Endothelial cell (in vitro differentiated cells): ENCODE results near the gene CABYR. TPM values are rescaled to one million over a fixed set of nuclear protein-coding genes. Genes with fewer than 3 reads are reported as not detected.

Experiments used
- DNase-seq: peaks from one replicate; pipeline ENCODE4 v3.0.0; 2021; ENCODE audit warnings: low spot score
- H3K27ac Mint-ChIP-seq: one replicate; pipeline ENCODE4 v1.8.0; 2021; ENCODE audit warnings: mixed read lengths, inconsistent platforms; ENCODE audit not compliant: unreplicated experiment
- H3K27me3 Mint-ChIP-seq: one replicate; pipeline ENCODE4 v1.8.0; 2021; ENCODE audit warnings: mild to moderate bottlenecking, moderate library complexity, mixed read lengths, inconsistent platforms; ENCODE audit not compliant: unreplicated experiment
- H3K36me3 Mint-ChIP-seq: one replicate; pipeline ENCODE4 v1.8.0; 2021; ENCODE audit warnings: mild to moderate bottlenecking, low read depth, mixed read lengths, inconsistent platforms; ENCODE audit not compliant: unreplicated experiment
- H3K4me1 Mint-ChIP-seq: one replicate; pipeline ENCODE4 v1.8.0; 2021; ENCODE audit warnings: mild to moderate bottlenecking, mixed read lengths, inconsistent platforms; ENCODE audit not compliant: unreplicated experiment
- H3K4me3 Mint-ChIP-seq: one replicate; pipeline ENCODE4 v1.8.0; 2021; ENCODE audit warnings: mild to moderate bottlenecking, mixed read lengths, inconsistent platforms; ENCODE audit not compliant: unreplicated experiment
- H3K9me3 Mint-ChIP-seq: one replicate; pipeline ENCODE4 v1.8.0; 2021; ENCODE audit warnings: mixed read lengths, inconsistent platforms; ENCODE audit not compliant: unreplicated experiment
- total RNA-seq: library from RNA; stranded (reverse); fragmentation: NEBNext Ultra II Directional; extraction: Animal tissue kit (Norgen Biotek cat#: 25700); gene quantifications from one replicate; pipeline ENCODE4 v1.2.1, GENCODE V29; 2021; ENCODE audit not compliant: unreplicated experiment
- TF ChIP-seq, protein P1 (sequence below): fragments of 200-600 bp; sonication (generic); IDR thresholded peaks from one replicate; pipeline ENCODE4 v1.5.0; 2021; ENCODE audit warnings: antibody characterized with exemption; ENCODE audit not compliant: unreplicated experiment

The CABYR gene
- total RNA-seq, 1 donor from 2014 or later, result 8.4 TPM

DNA sequence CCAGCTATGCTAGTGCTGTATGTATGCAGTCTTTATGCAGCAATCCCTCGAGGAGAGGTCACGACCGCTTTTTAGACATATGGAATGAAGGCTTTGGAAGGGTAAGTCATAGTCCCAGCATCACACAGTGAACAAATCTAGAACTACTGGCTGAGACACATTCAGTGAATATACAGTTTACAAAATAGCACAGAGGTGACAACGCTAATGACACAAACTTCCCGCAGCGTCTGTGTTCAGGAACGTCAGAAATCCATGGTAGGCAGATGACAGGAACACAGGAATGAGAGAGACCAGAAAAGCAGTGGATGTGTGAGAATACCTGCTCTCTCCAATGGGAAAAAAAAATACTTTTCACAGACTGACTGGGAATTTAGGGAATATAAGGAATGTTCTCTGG is 29.6 kb downstream of the CABYR start:
- Mint-ChIP-seq H3K36me3 (no peaks in the 10 kb centered on the region), H3K27me3 (no peaks in the 10 kb centered on the region), H3K4me1 (peaks cover 12% of the 10 kb centered on the region), H3K27ac (peak overlapping the region; percentile 16), H3K9me3 (no peaks in the 10 kb centered on the region), H3K4me3 (no peak overlapping the region)
- DNase-seq, result no peak
- TF ChIP-seq, protein P1, sequence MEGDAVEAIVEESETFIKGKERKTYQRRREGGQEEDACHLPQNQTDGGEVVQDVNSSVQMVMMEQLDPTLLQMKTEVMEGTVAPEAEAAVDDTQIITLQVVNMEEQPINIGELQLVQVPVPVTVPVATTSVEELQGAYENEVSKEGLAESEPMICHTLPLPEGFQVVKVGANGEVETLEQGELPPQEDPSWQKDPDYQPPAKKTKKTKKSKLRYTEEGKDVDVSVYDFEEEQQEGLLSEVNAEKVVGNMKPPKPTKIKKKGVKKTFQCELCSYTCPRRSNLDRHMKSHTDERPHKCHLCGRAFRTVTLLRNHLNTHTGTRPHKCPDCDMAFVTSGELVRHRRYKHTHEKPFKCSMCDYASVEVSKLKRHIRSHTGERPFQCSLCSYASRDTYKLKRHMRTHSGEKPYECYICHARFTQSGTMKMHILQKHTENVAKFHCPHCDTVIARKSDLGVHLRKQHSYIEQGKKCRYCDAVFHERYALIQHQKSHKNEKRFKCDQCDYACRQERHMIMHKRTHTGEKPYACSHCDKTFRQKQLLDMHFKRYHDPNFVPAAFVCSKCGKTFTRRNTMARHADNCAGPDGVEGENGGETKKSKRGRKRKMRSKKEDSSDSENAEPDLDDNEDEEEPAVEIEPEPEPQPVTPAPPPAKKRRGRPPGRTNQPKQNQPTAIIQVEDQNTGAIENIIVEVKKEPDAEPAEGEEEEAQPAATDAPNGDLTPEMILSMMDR, result no peak

DNA sequence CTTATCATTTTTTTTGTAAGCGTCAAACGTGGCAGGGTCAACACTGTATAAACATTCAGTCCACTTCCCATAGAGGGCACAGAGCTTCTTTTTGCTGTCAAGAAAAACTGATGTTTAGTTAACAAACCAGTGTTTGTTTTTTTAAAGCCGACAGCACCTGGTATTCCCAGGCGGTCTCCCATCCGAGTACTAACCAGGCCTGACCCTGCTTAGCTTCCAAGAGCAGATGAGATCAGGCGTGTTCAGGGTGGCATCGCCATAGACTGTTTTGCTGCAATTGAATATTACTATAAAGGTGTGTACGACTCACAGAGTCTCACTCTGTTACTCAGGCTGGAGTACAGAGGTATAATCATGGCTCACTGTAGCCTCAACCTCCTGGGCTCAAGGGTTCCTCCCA is 31.5 kb downstream of the CABYR start:
- no peak for DNase-seq
- no peaks in the 10 kb centered on the region for H3K36me3 Mint-ChIP-seq
- H3K27me3 Mint-ChIP-seq, result no peaks in the 10 kb centered on the region
- H3K9me3 Mint-ChIP-seq, result no peaks in the 10 kb centered on the region
- no peak overlapping the region for H3K27ac Mint-ChIP-seq
- no peak overlapping the region for H3K4me3 Mint-ChIP-seq
- H3K4me1 Mint-ChIP-seq, result peaks cover 12% of the 10 kb centered on the region
- TF ChIP-seq, protein P1, result no peak

DNA sequence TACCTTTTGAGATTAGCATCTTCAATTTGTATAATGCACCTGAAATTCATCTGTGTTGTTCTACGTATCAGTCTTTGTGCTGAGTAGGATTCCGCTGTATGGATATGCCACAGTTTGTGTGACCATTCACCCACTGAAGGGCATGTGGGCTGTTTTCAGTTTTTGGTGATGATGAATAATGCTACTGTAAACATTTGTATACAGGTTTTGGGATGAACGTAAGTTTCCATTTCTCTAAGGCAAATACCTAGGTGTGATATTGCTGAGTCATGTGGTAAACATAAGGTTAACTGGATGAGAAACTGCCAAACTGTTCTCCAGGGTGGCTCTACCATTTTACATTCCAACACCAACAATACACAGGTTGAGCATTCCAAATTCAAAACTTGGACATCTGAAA is 35.1 kb downstream of the CABYR start:
- Mint-ChIP-seq H3K4me3 (no peak overlapping the region), H3K9me3 (no peaks in the 10 kb centered on the region), H3K36me3 (no peaks in the 10 kb centered on the region), H3K4me1 (peaks cover 19% of the 10 kb centered on the region), H3K27ac (no peak overlapping the region), H3K27me3 (no peaks in the 10 kb centered on the region)
- TF ChIP-seq, protein P1, result no peak
- DNase-seq, result no peak

DNA sequence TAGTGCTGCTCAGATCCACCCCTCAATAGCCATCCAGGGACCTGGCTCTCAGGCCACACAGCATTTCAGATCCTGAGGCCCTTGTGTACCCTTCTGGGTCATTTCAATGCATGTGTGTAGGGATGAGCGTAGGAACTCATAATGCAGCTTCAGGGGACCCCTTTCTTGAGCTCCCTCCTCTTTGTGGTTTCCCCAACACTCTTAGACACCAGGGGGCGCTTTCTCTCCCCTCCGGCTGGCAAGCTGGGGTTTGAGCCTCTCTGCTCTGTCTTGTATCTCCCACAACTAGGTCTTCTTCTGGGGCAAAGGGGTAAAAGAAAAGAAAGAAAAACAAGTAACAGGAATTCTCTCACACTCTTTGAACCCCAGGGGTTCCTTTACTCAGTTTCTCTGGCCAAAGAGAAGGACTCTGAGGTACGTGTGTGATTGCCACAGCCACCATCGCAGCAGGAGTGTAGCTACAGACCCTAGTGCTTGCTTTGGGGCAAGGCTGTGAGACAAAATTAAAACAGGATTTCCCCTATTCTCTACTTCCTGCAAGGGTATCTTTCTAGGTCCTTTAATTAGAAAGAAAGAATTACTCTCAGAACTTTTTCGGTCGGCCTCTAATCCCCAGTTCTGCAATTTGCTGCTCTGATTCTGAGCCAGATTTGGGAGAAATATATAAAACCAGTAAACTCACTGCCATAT is 38.0 kb downstream of the CABYR start:
- peak; percentile 73 for DNase-seq
- H3K9me3 Mint-ChIP-seq, result no peaks in the 10 kb centered on the region
- H3K4me1 Mint-ChIP-seq, result peaks cover 12% of the 10 kb centered on the region
- H3K36me3 Mint-ChIP-seq, result no peaks in the 10 kb centered on the region
- H3K27me3 Mint-ChIP-seq, result no peaks in the 10 kb centered on the region
- H3K4me3 Mint-ChIP-seq, result no peak overlapping the region
- TF ChIP-seq, protein P1, result peak; percentile 69
- peak overlapping the region; percentile 27 for H3K27ac Mint-ChIP-seq

GRCh38 chr18:24177499-24178133 is 38.8 kb downstream of the CABYR start:
- TF ChIP-seq, protein P1, result no peak
- Mint-ChIP-seq H3K4me3 (no peak overlapping the region), H3K27ac (no peak overlapping the region), H3K27me3 (no peaks in the 10 kb centered on the region), H3K36me3 (no peaks in the 10 kb centered on the region), H3K4me1 (peaks cover 12% of the 10 kb centered on the region), H3K9me3 (no peaks in the 10 kb centered on the region)
- DNase-seq, result no peak
